CD8-positive, alpha-beta memory T cell (primary cell): Measurements from ENCODE around the gene MROH2A. TPM values are rescaled to one million over a fixed set of nuclear protein-coding genes. Genes with fewer than 3 reads are reported as not detected.

Source experiments
- CTCF ChIA-PET: fragments of 350-600 bp; sonication (Branson Sonifier 250); formaldehyde crosslinking; loops from one replicate; lab custom pipeline; 2021; ENCODE audit warnings: antibody characterized with exemption; lab: Charles Lee
- POLR2A ChIA-PET: fragments of 350-600 bp; sonication (Branson Sonifier 250); formaldehyde crosslinking; loops from one replicate; lab custom pipeline; 2021; ENCODE audit warnings: antibody characterized with exemption; lab: Charles Lee
- DNase-seq, 5 donors: peaks; one replicate each; pipeline versions ENCODE4 v3.0.0 to v3.0.0-alpha.2; 2020 to 2022; ENCODE audit warnings: mixed read lengths in 1 of 5
- H3K27ac ChIP-seq: one replicate; pipeline ENCODE4 v1.7.0; 2013; ENCODE audit warnings: low read depth, mild to moderate bottlenecking, low read length, moderate library complexity
- H3K27me3 ChIP-seq: 2 replicates; pipeline ENCODE4 v1.7.0; 2013; ENCODE audit warnings: low read length, mild to moderate bottlenecking; ENCODE audit not compliant: insufficient read depth, poor library complexity, severe bottlenecking
- H3K36me3 ChIP-seq: 2 replicates; pipeline ENCODE4 v1.7.0; 2013; ENCODE audit warnings: mild to moderate bottlenecking, low read length, moderate library complexity; ENCODE audit not compliant: insufficient read depth
- H3K4me1 ChIP-seq: 2 replicates; pipeline ENCODE4 v1.7.0; 2013; ENCODE audit warnings: mild to moderate bottlenecking, low read length, moderate library complexity; ENCODE audit not compliant: insufficient read depth
- H3K4me3 ChIP-seq: 2 replicates; pipeline ENCODE4 v1.7.0; 2013; ENCODE audit warnings: mild to moderate bottlenecking, low read length
- H3K9me3 ChIP-seq: 2 replicates; pipeline ENCODE4 v1.7.0; 2013; ENCODE audit warnings: mild to moderate bottlenecking, low read length
- H3K27ac Mint-ChIP-seq, 8 donors: one replicate each; pipeline ENCODE4 v1.8.0; 2020 to 2021; ENCODE audit warnings: mixed read lengths in 8 of 8, mild to moderate bottlenecking in 6 of 8, inconsistent platforms in 3 of 8, moderate library complexity in 3 of 8
- H3K27me3 Mint-ChIP-seq, 2 donors: one replicate each; pipeline ENCODE4 v1.8.0; 2020 to 2021; ENCODE audit warnings: mixed read lengths in 2 of 2, mild to moderate bottlenecking in 1 of 2, moderate library complexity in 1 of 2
- H3K36me3 Mint-ChIP-seq, 3 donors: one replicate each; pipeline ENCODE4 v1.8.0; 2020 to 2021; ENCODE audit warnings: mixed read lengths in 3 of 3, inconsistent platforms in 1 of 3, mild to moderate bottlenecking in 1 of 3
- H3K4me1 Mint-ChIP-seq, 3 donors: one replicate each; pipeline ENCODE4 v1.8.0; 2020 to 2021; ENCODE audit warnings: mixed read lengths in 3 of 3, inconsistent platforms in 1 of 3, mild to moderate bottlenecking in 1 of 3
- H3K4me3 Mint-ChIP-seq, 7 donors: one replicate each; pipeline ENCODE4 v1.8.0; 2020 to 2021; ENCODE audit warnings: mixed read lengths in 7 of 7, mild to moderate bottlenecking in 6 of 7, moderate library complexity in 4 of 7, inconsistent platforms in 2 of 7
- H3K9me3 Mint-ChIP-seq, 5 donors: one replicate each; pipeline ENCODE4 v1.8.0; 2020 to 2022; ENCODE audit warnings: mixed read lengths in 5 of 5, mild to moderate bottlenecking in 3 of 5, moderate library complexity in 2 of 5, inconsistent platforms in 1 of 5
- polyA plus RNA-seq: library from polyadenylated mRNA; unstranded; fragments of 300-500 nt; fragmentation: Illumina TruSeq; gene quantifications from one replicate; pipeline ENCODE4 v1.2.3, GENCODE V29; 2021
- total RNA-seq, 2 experiments: library from RNA; stranded (reverse); gene quantifications; one replicate each; pipeline ENCODE4 v1.2.3, GENCODE V29; 2021

The MROH2A gene
- total and polyA plus RNA-seq, 3 experiments from 2014 or later, result not detected

GRCh38 chr2:233807966-233808935, 30.1 kb downstream of the MROH2A start:
- peaks cover 5% of the 10 kb centered on the region for H3K27me3 ChIP-seq
- H3K27me3 Mint-ChIP-seq, result peaks cover 27 to 49% of the 10 kb centered on the region in 2 donors
- no peaks in the 10 kb centered on the region for H3K36me3 Mint-ChIP-seq
- no peaks in the 10 kb centered on the region for H3K4me1 ChIP-seq
- no peaks in the 10 kb centered on the region for H3K36me3 ChIP-seq
- H3K4me3 ChIP-seq, result no peak overlapping the region
- no peaks in the 10 kb centered on the region for H3K4me1 Mint-ChIP-seq
- DNase-seq, result peak in 1 of 5 donors; percentile 33
- ChIA-PET CTCF (no interaction called here), POLR2A (no interaction called here)
- H3K4me3 Mint-ChIP-seq, result no peak overlapping the region
- no peaks in the 10 kb centered on the region for H3K9me3 Mint-ChIP-seq
- H3K27ac Mint-ChIP-seq, result no peak overlapping the region
- no peaks in the 10 kb centered on the region for H3K9me3 ChIP-seq
- H3K27ac ChIP-seq, result no peak overlapping the region

GRCh38 chr2:233810385-233810784, 32.3 kb downstream of the MROH2A start:
- no peaks in the 10 kb centered on the region for H3K4me1 ChIP-seq
- Mint-ChIP-seq H3K9me3 (no peaks in the 10 kb centered on the region), H3K27ac (no peak overlapping the region), H3K4me1 (no peaks in the 10 kb centered on the region), H3K4me3 (no peak overlapping the region), H3K27me3 (peaks cover 21 to 33% of the 10 kb centered on the region in 2 donors), H3K36me3 (no peaks in the 10 kb centered on the region)
- no peak overlapping the region for H3K27ac ChIP-seq
- peaks cover 5% of the 10 kb centered on the region for H3K27me3 ChIP-seq
- H3K36me3 ChIP-seq, result no peaks in the 10 kb centered on the region
- no peak overlapping the region for H3K4me3 ChIP-seq
- H3K9me3 ChIP-seq, result no peaks in the 10 kb centered on the region
- ChIA-PET POLR2A (no interaction called here), CTCF (no interaction called here)
- DNase-seq, result peak in 1 of 5 donors; percentile 23

- no peak overlapping the region for H3K27ac ChIP-seq
- CTCF ChIA-PET, result no interaction called here
Measured at GRCh38 chr2:233811087-233811486, 33.0 kb downstream of the MROH2A start.

GRCh38 chr2:233811732-233812131, 33.6 kb downstream of the MROH2A start:
- Histone ChIP-seq H3K4me3 (no peak overlapping the region), H3K27ac (no peak overlapping the region), H3K36me3 (no peaks in the 10 kb centered on the region), H3K9me3 (no peaks in the 10 kb centered on the region), H3K27me3 (peaks cover 5% of the 10 kb centered on the region), H3K4me1 (no peaks in the 10 kb centered on the region)
- Mint-ChIP-seq H3K36me3 (no peaks in the 10 kb centered on the region), H3K27ac (no peak overlapping the region), H3K4me3 (no peak overlapping the region), H3K4me1 (no peaks in the 10 kb centered on the region), H3K27me3 (peaks cover 21 to 39% of the 10 kb centered on the region in 2 donors), H3K9me3 (no peaks in the 10 kb centered on the region)
- ChIA-PET POLR2A (no interaction called here), CTCF (no interaction called here)
- DNase-seq, result peak in 1 of 5 donors; percentile 39

More at GRCh38 chr2:233811087-233811486, 33.0 kb downstream of the MROH2A start:
- Mint-ChIP-seq H3K4me3 (no peak overlapping the region), H3K27me3 (peaks cover 21 to 34% of the 10 kb centered on the region in 2 donors), H3K36me3 (no peaks in the 10 kb centered on the region), H3K4me1 (no peaks in the 10 kb centered on the region), H3K27ac (no peak overlapping the region), H3K9me3 (no peaks in the 10 kb centered on the region)
- POLR2A ChIA-PET, result no interaction called here
- no peak for DNase-seq
- Histone ChIP-seq H3K4me1 (no peaks in the 10 kb centered on the region), H3K9me3 (no peaks in the 10 kb centered on the region), H3K4me3 (no peak overlapping the region), H3K36me3 (no peaks in the 10 kb centered on the region), H3K27me3 (peaks cover 5% of the 10 kb centered on the region)

- no peaks in the 10 kb centered on the region for H3K9me3 Mint-ChIP-seq
- no peaks in the 10 kb centered on the region for H3K36me3 Mint-ChIP-seq
- Histone ChIP-seq H3K9me3 (no peaks in the 10 kb centered on the region), H3K27me3 (peaks cover 2% of the 10 kb centered on the region), H3K4me3 (no peak overlapping the region), H3K27ac (no peak overlapping the region), H3K4me1 (no peaks in the 10 kb centered on the region), H3K36me3 (no peaks in the 10 kb centered on the region)
- ChIA-PET CTCF (no interaction called here), POLR2A (no interaction called here)
- no peak overlapping the region for H3K27ac Mint-ChIP-seq
- H3K4me3 Mint-ChIP-seq, result no peak overlapping the region
- peaks cover 17 to 45% of the 10 kb centered on the region in 2 donors for H3K27me3 Mint-ChIP-seq
- peak in 1 of 5 donors; percentile 30 for DNase-seq
- no peaks in the 10 kb centered on the region for H3K4me1 Mint-ChIP-seq
Measured at GRCh38 chr2:233813236-233814055, 35.3 kb downstream of the MROH2A start.

GRCh38 chr2:233814056-233814835, 36.1 kb downstream of the MROH2A start:
- no peaks in the 10 kb centered on the region for H3K9me3 ChIP-seq
- H3K4me1 ChIP-seq, result no peaks in the 10 kb centered on the region
- H3K4me3 Mint-ChIP-seq, result no peak overlapping the region
- ChIA-PET CTCF (no interaction called here), POLR2A (no interaction called here)
- H3K36me3 Mint-ChIP-seq, result no peaks in the 10 kb centered on the region
- no peaks in the 10 kb centered on the region for H3K4me1 Mint-ChIP-seq
- no peaks in the 10 kb centered on the region for H3K9me3 Mint-ChIP-seq
- no peak overlapping the region for H3K27ac Mint-ChIP-seq
- no peak for DNase-seq
- no peaks in the 10 kb centered on the region for H3K27me3 ChIP-seq
- peaks cover 11 to 38% of the 10 kb centered on the region in 2 donors for H3K27me3 Mint-ChIP-seq
- no peaks in the 10 kb centered on the region for H3K36me3 ChIP-seq
- H3K4me3 ChIP-seq, result no peak overlapping the region
- H3K27ac ChIP-seq, result no peak overlapping the region

- H3K9me3 Mint-ChIP-seq, result no peaks in the 10 kb centered on the region
- ChIA-PET CTCF (no interaction called here), POLR2A (no interaction called here)
- Histone ChIP-seq H3K36me3 (no peaks in the 10 kb centered on the region), H3K4me1 (no peaks in the 10 kb centered on the region), H3K4me3 (no peak overlapping the region), H3K27me3 (no peaks in the 10 kb centered on the region), H3K27ac (no peak overlapping the region), H3K9me3 (no peaks in the 10 kb centered on the region)
- H3K27me3 Mint-ChIP-seq, result peaks cover 6 to 32% of the 10 kb centered on the region in 2 donors
- DNase-seq, result no peak
- H3K27ac Mint-ChIP-seq, result no peak overlapping the region
- no peak overlapping the region for H3K4me3 Mint-ChIP-seq
- no peaks in the 10 kb centered on the region for H3K4me1 Mint-ChIP-seq
- H3K36me3 Mint-ChIP-seq, result no peaks in the 10 kb centered on the region
Measured at GRCh38 chr2:233815861-233816260, 37.7 kb downstream of the MROH2A start.
